HFFc6 (cell line): ENCODE data around the gene LYRM1. TPM values are rescaled to one million over a fixed set of nuclear protein-coding genes. Genes with fewer than 3 reads are reported as not detected.
"Not testable (repeated sequence)": the region's sequence is repeated elsewhere in the genome, so short reads cannot be mapped to it uniquely, and the experiment has no call there.

ENCODE experiments used
- DNase-seq: peaks from one replicate; pipeline ENCODE4 v3.0.0-alpha.2; 2018
- H3K27ac Mint-ChIP-seq: 2 replicates; pipeline ENCODE4 v1.8.0; 2020; ENCODE audit warnings: mild to moderate bottlenecking, mixed read lengths
- H3K27me3 Mint-ChIP-seq: 2 replicates; pipeline ENCODE4 v1.8.0; 2021; ENCODE audit warnings: mild to moderate bottlenecking, moderate library complexity, mixed read lengths; ENCODE audit not compliant: insufficient read depth
- H3K36me3 Mint-ChIP-seq: 2 replicates; pipeline ENCODE4 v1.8.0; 2021; ENCODE audit warnings: low read depth, mixed read lengths
- H3K4me1 Mint-ChIP-seq: 2 replicates; pipeline ENCODE4 v1.8.0; 2020; ENCODE audit warnings: low read depth, mixed read lengths
- H3K4me3 Mint-ChIP-seq: 2 replicates; pipeline ENCODE4 v1.8.0; 2020; ENCODE audit warnings: mild to moderate bottlenecking, moderate library complexity, mixed read lengths
- H3K9me3 Mint-ChIP-seq: 2 replicates; pipeline ENCODE4 v1.8.0; 2020; ENCODE audit warnings: mild to moderate bottlenecking, mixed read lengths
- total RNA-seq, 6 experiments: library from RNA; stranded (reverse); fragmentation: NEBNext Ultra II Directional; extraction: Animal tissue kit (Norgen Biotek cat#: 25700); gene quantifications; 2 replicates in 1 of 6; 3 replicates in 5 of 6; pipeline ENCODE4 v1.2.3, GENCODE V29; 2021
- TF ChIP-seq, protein P1 (sequence below): fragments of 200-600 bp; sonication (generic); IDR thresholded peaks from 2 replicates; pipeline ENCODE4 v1.5.0; 2021; ENCODE audit warnings: antibody characterized with exemption, mild to moderate bottlenecking

Gene LYRM1
- total RNA-seq, 6 experiments from 2014 or later: 22.2 to 28.4 (median 25.8) TPM

GRCh38 chr16:20940871-20941635, 40.5 kb downstream of the LYRM1 start:
- no peaks in the 10 kb centered on the region for H3K27me3 Mint-ChIP-seq
- no peak for DNase-seq
- TF ChIP-seq, protein P1, sequence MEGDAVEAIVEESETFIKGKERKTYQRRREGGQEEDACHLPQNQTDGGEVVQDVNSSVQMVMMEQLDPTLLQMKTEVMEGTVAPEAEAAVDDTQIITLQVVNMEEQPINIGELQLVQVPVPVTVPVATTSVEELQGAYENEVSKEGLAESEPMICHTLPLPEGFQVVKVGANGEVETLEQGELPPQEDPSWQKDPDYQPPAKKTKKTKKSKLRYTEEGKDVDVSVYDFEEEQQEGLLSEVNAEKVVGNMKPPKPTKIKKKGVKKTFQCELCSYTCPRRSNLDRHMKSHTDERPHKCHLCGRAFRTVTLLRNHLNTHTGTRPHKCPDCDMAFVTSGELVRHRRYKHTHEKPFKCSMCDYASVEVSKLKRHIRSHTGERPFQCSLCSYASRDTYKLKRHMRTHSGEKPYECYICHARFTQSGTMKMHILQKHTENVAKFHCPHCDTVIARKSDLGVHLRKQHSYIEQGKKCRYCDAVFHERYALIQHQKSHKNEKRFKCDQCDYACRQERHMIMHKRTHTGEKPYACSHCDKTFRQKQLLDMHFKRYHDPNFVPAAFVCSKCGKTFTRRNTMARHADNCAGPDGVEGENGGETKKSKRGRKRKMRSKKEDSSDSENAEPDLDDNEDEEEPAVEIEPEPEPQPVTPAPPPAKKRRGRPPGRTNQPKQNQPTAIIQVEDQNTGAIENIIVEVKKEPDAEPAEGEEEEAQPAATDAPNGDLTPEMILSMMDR: no peak
- H3K27ac Mint-ChIP-seq: no peak overlapping the region
- H3K9me3 Mint-ChIP-seq: no peaks in the 10 kb centered on the region
- no peaks in the 10 kb centered on the region for H3K36me3 Mint-ChIP-seq
- no peak overlapping the region for H3K4me3 Mint-ChIP-seq
- peaks cover 24% of the 10 kb centered on the region for H3K4me1 Mint-ChIP-seq

- Mint-ChIP-seq H3K4me3 (no peak overlapping the region), H3K36me3 (no peaks in the 10 kb centered on the region), H3K4me1 (peaks cover 24% of the 10 kb centered on the region), H3K27ac (no peak overlapping the region), H3K9me3 (no peaks in the 10 kb centered on the region), H3K27me3 (no peaks in the 10 kb centered on the region)
- TF ChIP-seq, protein P1: no peak
- no peak for DNase-seq
These were observed 41.0 kb downstream of the LYRM1 start for GRCh38 chr16:20941636-20941926.

DNA sequence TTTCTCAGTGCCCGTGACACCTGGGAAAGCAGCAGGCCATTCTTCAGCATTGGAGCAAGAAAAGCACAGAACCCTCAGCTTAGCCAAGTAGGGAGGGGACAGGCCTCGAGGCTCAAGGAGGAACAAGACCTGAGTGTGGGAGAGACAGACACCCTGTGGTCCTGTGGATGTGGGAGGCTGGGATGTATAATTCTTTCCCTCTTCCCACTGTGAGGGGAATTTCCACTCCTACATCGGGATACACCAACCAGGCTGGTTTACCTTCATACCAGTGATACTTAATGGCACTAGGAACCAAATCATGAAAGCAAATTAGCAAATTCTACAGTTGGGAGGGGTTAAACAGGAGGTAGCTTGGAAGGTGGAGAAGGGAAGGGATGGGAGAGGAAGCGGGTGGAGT, 41.7 kb downstream of the LYRM1 start:
- TF ChIP-seq, protein P1: no peak
- Mint-ChIP-seq H3K4me1 (peaks cover 24% of the 10 kb centered on the region), H3K27me3 (peaks cover under 1% of the 10 kb centered on the region; the same call in 1 of the 2 replicates), H3K9me3 (no peaks in the 10 kb centered on the region), H3K36me3 (no peaks in the 10 kb centered on the region), H3K4me3 (no peak overlapping the region), H3K27ac (no peak overlapping the region)
- DNase-seq: no peak

DNA sequence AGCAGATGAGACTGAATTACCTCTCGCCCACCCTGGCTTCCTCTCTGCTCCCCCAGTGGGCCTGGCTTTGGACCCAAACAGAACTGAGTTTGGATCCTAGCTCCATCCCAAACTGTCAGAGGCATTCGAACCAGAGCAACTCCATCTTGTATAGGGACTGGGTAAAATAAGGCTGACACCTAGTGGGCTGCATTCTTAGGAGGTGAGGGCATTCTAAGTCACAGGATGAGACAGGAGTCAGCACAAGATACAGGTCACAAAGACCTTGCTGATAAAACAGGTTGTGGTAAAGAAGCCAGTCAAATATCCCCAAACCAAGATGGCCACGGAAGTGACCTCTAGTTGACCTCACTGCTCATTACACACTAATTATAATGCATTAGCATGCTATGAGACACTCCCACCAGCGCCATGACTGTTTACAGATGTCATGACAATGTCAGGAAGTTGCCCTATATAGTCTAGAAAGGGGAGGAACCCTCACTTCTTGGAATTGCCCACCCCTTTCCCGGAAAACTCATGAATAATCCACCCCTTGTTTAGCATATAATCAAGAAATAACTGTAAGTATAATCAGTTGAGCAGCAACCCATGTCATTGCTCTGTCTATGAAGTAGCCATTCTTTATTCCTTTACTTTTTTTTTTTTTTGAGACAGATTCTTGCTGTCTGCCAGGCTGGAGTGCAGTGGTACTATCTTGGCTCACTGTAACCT, 44.4 kb downstream of the LYRM1 start:
- Mint-ChIP-seq H3K36me3 (no peaks in the 10 kb centered on the region), H3K27ac (no peak overlapping the region), H3K4me1 (peaks cover 11% of the 10 kb centered on the region), H3K9me3 (no peaks in the 10 kb centered on the region), H3K27me3 (peaks cover 2% of the 10 kb centered on the region; the same call in 1 of the 2 replicates), H3K4me3 (no peak overlapping the region)
- peak; percentile 21 for DNase-seq
- TF ChIP-seq, protein P1: no peak

- H3K4me1 Mint-ChIP-seq: peaks cover 11% of the 10 kb centered on the region
- not testable (repeated sequence) for H3K27me3 Mint-ChIP-seq, H3K9me3 Mint-ChIP-seq, H3K4me3 Mint-ChIP-seq, H3K27ac Mint-ChIP-seq, DNase-seq, H3K36me3 Mint-ChIP-seq
These were observed 45.0 kb downstream of the LYRM1 start for GRCh38 chr16:20945575-20945875.

DNA sequence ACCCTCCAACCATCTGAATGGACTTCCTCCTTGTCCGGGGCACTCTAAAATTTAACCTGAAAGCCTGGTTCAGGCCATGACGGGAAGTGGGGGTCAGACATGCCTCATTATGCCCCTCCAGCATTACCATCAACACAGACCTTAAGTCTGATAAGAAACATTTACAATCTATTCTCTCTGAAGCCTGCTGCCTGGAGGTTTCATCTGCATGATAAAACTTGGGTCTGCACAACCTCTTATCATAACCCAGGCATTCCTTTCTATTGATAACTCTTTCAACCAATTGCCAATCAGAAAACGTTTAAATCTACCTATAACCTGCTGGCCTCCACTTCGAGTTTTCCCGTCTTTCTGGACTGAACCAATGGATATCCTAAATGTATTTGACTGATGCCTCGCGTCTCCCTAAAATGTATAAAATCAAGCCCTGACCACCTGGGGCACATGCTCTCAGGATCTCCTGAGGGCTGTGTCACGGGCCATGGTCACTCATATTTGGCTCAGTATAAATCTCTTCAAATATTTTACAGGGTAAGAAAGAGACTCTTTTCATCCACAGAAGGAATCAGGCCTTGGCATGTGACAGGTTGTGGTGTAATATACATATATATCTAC, 45.6 kb downstream of the LYRM1 start:
- Mint-ChIP-seq H3K4me3 (no peak overlapping the region), H3K27me3 (peaks cover 5% of the 10 kb centered on the region), H3K36me3 (no peaks in the 10 kb centered on the region), H3K9me3 (no peaks in the 10 kb centered on the region), H3K4me1 (peaks cover 11% of the 10 kb centered on the region), H3K27ac (no peak overlapping the region)
- TF ChIP-seq, protein P1: no peak
- no peak for DNase-seq
